ENCODE data around the gene SYNE2.

DNA sequence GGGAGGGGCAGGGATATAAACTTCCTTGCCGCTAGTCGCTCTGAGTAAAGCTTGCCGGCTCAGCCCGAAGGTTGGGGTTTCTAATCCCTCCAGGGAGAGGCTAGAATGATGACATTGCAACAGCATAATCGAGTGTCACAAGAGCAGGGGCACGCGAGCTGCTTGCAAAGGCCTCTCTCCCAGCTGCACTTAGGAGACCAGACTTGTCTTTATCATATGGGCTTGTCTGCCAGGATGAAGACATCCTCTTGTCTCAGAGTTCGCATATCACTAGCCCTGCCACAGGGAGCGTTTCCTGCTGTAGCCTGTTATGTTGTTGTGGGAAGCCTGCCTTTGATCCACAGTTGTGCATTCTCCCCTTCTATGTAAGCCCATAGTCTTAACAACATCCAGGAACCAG lies 261.4 kb downstream of the SYNE2 start:
- TF ChIP-seq, protein P1, sequence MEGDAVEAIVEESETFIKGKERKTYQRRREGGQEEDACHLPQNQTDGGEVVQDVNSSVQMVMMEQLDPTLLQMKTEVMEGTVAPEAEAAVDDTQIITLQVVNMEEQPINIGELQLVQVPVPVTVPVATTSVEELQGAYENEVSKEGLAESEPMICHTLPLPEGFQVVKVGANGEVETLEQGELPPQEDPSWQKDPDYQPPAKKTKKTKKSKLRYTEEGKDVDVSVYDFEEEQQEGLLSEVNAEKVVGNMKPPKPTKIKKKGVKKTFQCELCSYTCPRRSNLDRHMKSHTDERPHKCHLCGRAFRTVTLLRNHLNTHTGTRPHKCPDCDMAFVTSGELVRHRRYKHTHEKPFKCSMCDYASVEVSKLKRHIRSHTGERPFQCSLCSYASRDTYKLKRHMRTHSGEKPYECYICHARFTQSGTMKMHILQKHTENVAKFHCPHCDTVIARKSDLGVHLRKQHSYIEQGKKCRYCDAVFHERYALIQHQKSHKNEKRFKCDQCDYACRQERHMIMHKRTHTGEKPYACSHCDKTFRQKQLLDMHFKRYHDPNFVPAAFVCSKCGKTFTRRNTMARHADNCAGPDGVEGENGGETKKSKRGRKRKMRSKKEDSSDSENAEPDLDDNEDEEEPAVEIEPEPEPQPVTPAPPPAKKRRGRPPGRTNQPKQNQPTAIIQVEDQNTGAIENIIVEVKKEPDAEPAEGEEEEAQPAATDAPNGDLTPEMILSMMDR (IDR thresholded peaks at IDR 0.05; ENCODE audit: insufficient read depth, low read length, poor library complexity, severe bottlenecking) = no peak
- no peak for TF ChIP-seq EZH2phosphoT487 (conservative IDR thresholded peaks at IDR 0.05; ENCODE audit: low read length)

Measured in SU-DHL-6 (cell line).